Measurements from ENCODE around the gene TCF12. TPM values are rescaled to one million over a fixed set of nuclear protein-coding genes. Genes with fewer than 3 reads are reported as not detected.
"Not testable (repeated sequence)": the region's sequence is repeated elsewhere in the genome, so short reads cannot be mapped to it uniquely, and the experiment has no call there.

Gene TCF12
- polyA plus RNA-seq, 3 donors from 2014 or later: 34.7 to 79.4 (median 57.6) TPM

- Mint-ChIP-seq H3K27ac (no peak overlapping the region), H3K4me1 (peaks cover 50 to 85% of the 10 kb centered on the region in 2 donors), H3K9me3 (no peaks in the 10 kb centered on the region), H3K4me3 (no peak overlapping the region), H3K36me3 (peaks cover 8 to 12% (median 10%) of the 10 kb centered on the region in 3 donors), H3K27me3 (ENCODE audit: low read depth in 3 of 3) (peaks cover 0 to 2% (median 0%) of the 10 kb centered on the region in 3 donors)
- DNase-seq: no peak
Measured at GRCh38 chr15:56940388-56940787, 21.9 kb downstream of the TCF12 start.

- no peak for DNase-seq
- H3K9me3 Mint-ChIP-seq: peaks cover 0 to 8% (median 5%) of the 10 kb centered on the region in 6 donors
- H3K4me1 Mint-ChIP-seq: peaks cover 39 to 70% of the 10 kb centered on the region in 2 donors
- peaks cover 10 to 18% (median 12%) of the 10 kb centered on the region in 3 donors for H3K36me3 Mint-ChIP-seq
- H3K27me3 Mint-ChIP-seq (ENCODE audit: low read depth in 3 of 3): peaks cover 0 to 2% (median 0%) of the 10 kb centered on the region in 3 donors
- H3K4me3 Mint-ChIP-seq: no peak overlapping the region
- H3K27ac Mint-ChIP-seq: peak overlapping the region in 1 of 6 donors; percentile 36
Measured at GRCh38 chr15:56942118-56942517, 23.7 kb downstream of the TCF12 start.

DNA sequence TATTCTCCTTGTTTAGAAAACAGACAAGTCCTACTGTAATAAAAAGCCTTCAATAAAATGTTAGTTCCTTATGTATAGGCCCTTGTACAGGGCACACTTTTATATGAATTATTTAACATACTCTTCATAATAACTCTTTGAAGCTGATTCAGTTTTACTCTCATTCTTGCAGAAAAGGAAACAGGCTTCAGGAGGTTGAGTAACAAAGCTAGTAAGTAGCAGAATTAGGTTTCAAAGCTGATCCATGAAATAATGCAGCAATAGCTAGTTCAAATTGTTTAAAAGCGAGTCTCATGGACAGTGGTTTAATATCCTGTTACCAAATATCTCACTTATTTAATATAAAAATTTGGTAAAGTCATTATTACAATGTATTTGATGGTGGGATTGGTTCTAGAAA, 25.0 kb downstream of the TCF12 start:
- H3K4me3 Mint-ChIP-seq: no peak overlapping the region
- peaks cover 0 to 8% (median 5%) of the 10 kb centered on the region in 6 donors for H3K9me3 Mint-ChIP-seq
- H3K4me1 Mint-ChIP-seq: peaks cover 41 to 70% of the 10 kb centered on the region in 2 donors

DNA sequence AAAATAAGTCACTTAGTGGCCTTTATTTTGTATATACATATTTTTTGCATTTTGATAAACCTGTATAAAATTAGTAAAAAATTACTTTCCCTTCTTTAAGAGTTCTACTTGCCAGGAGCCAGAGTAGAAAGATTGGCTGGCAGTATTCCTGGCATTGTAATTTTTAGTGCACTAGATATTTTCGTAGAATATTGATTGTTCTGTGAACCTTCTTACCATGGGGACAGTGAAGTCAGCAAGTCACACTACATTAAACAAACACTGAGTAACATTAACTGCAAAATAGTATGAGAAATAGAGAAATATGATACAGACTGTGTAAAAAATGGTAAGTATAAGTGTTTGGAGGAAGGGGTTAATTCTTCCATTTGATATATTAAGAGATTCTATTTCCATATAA, 26.0 kb downstream of the TCF12 start:
- H3K4me3 Mint-ChIP-seq: no peak overlapping the region
- H3K9me3 Mint-ChIP-seq: peaks cover 0 to 8% (median 5%) of the 10 kb centered on the region in 6 donors
- H3K36me3 Mint-ChIP-seq: peaks cover 12 to 21% (median 13%) of the 10 kb centered on the region in 3 donors
- no peak overlapping the region for H3K27ac Mint-ChIP-seq
- H3K27me3 Mint-ChIP-seq (ENCODE audit: low read depth in 3 of 3): peaks cover 0 to 2% (median 0%) of the 10 kb centered on the region in 3 donors
- DNase-seq: no peak
- peaks cover 37 to 68% of the 10 kb centered on the region in 2 donors for H3K4me1 Mint-ChIP-seq

More for the DNA sequence above, 25.0 kb downstream of the TCF12 start:
- H3K27ac Mint-ChIP-seq: no peak overlapping the region
- peaks cover 0 to 2% (median 0%) of the 10 kb centered on the region in 3 donors for H3K27me3 Mint-ChIP-seq (ENCODE audit: low read depth in 3 of 3)
- DNase-seq: no peak
- H3K36me3 Mint-ChIP-seq: peaks cover 12 to 21% (median 13%) of the 10 kb centered on the region in 3 donors

GRCh38 chr15:56946150-56946549, 27.7 kb downstream of the TCF12 start:
- no peak for DNase-seq
- H3K9me3 Mint-ChIP-seq: peaks cover 0 to 8% (median 5%) of the 10 kb centered on the region in 6 donors
- H3K36me3 Mint-ChIP-seq: peaks cover 12 to 21% (median 13%) of the 10 kb centered on the region in 3 donors
- no peak overlapping the region for H3K4me3 Mint-ChIP-seq
- peaks cover 0 to 2% (median 2%) of the 10 kb centered on the region in 3 donors for H3K27me3 Mint-ChIP-seq (ENCODE audit: low read depth in 3 of 3)
- H3K4me1 Mint-ChIP-seq: peaks cover 39 to 75% of the 10 kb centered on the region in 2 donors
- peak overlapping the region in 1 of 6 donors; percentile 22 for H3K27ac Mint-ChIP-seq

DNA sequence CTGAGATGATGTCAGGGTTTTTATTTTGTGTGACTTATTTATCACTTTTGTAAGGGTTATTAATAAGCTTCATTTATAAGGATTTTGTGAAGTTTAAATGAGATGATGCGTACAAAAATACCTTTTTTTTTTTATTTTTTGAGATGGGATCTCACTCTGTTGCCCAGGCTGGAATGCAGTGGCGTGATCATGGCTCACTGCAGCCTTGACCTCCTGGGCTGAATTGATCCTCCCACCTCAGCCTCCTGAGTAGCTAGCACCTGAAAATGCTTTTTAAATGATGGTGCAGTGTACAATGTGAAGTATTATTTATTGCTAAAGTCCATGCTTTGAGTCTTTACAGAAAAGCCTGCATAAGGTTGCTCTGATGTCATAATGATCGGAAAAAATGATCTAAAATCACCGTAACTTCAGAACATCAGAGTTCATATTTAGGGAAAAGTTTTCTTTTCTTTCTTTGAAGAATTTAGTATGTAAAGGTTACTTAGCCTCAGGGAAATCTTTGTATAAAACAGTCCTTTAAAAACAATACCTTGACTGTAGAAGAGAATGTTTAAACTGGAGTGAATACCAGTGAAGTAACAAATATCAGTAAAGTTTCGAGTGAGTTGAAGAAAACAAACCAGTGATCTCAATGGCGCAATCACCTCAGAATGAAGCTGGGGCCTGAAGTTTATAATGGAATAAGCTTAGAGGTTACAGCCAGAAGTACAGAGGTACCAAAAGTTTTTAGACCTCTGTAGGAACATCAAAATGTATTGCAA, 29.7 kb downstream of the TCF12 start:
- H3K9me3 Mint-ChIP-seq: peaks cover 0 to 8% (median 5%) of the 10 kb centered on the region in 6 donors
- H3K27me3 Mint-ChIP-seq (ENCODE audit: low read depth in 3 of 3): peaks cover 0 to 2% (median 0%) of the 10 kb centered on the region in 3 donors
- H3K36me3 Mint-ChIP-seq: peaks cover 12 to 21% (median 13%) of the 10 kb centered on the region in 3 donors
- no peak for DNase-seq
- H3K27ac Mint-ChIP-seq: peak overlapping the region in 1 of 6 donors; percentile 17
- H3K4me3 Mint-ChIP-seq: no peak overlapping the region
- peaks cover 33 to 72% of the 10 kb centered on the region in 2 donors for H3K4me1 Mint-ChIP-seq

DNA sequence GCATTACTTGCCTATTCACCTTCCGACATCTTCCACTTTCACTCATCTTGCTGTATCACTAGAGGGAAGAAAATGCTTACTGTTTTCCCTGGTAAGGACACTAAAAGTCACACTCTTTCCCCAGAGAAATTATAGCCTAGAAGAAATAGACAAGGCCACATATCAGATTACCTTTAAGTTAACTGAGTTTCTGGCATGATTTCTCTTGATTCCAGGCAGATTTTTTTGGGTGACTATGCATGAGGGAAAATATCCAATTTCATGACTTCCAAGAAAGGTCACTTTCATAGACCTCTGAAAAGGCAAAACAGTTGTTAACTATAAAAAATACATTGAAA, 30.3 kb downstream of the TCF12 start:
- H3K4me1 Mint-ChIP-seq: peaks cover 34 to 67% of the 10 kb centered on the region in 2 donors
- peak overlapping the region in 1 of 6 donors; percentile 17 for H3K27ac Mint-ChIP-seq

GRCh38 chr15:56950979-56951378, 32.5 kb downstream of the TCF12 start:
- Mint-ChIP-seq H3K4me3 (no peak overlapping the region), H3K36me3 (peaks cover 10 to 20% (median 17%) of the 10 kb centered on the region in 3 donors), H3K4me1 (peaks cover 35 to 54% of the 10 kb centered on the region in 2 donors), H3K9me3 (peaks cover 2 to 14% (median 10%) of the 10 kb centered on the region in 6 donors), H3K27me3 (ENCODE audit: low read depth in 3 of 3) (peaks cover 0 to 2% (median 2%) of the 10 kb centered on the region in 3 donors), H3K27ac (no peak overlapping the region)
- DNase-seq: no peak

More for the DNA sequence above, 30.3 kb downstream of the TCF12 start:
- Mint-ChIP-seq H3K27me3 (ENCODE audit: low read depth in 3 of 3) (peaks cover 0 to 2% (median 0%) of the 10 kb centered on the region in 3 donors), H3K9me3 (peaks cover 0 to 8% (median 5%) of the 10 kb centered on the region in 6 donors), H3K4me3 (no peak overlapping the region), H3K36me3 (peaks cover 12 to 21% (median 13%) of the 10 kb centered on the region in 3 donors)
- no peak for DNase-seq

- Mint-ChIP-seq H3K9me3 (peaks cover 4 to 22% (median 11%) of the 10 kb centered on the region in 6 donors), H3K27ac (no peak overlapping the region), H3K4me3 (no peak overlapping the region)
Measured at GRCh38 chr15:56953790-56954189, 35.3 kb downstream of the TCF12 start.

GRCh38 chr15:56955011-56955410, 36.6 kb downstream of the TCF12 start:
- H3K9me3 Mint-ChIP-seq: peaks cover 4 to 22% (median 11%) of the 10 kb centered on the region in 6 donors
- H3K36me3 Mint-ChIP-seq: peaks cover 4 to 28% (median 13%) of the 10 kb centered on the region in 3 donors
- not testable (repeated sequence) for H3K4me3 Mint-ChIP-seq; H3K27me3 Mint-ChIP-seq (ENCODE audit: low read depth in 3 of 3); H3K27ac Mint-ChIP-seq; DNase-seq
- H3K4me1 Mint-ChIP-seq: peaks cover 35 to 52% of the 10 kb centered on the region in 2 donors

More at GRCh38 chr15:56953790-56954189, 35.3 kb downstream of the TCF12 start:
- Mint-ChIP-seq H3K4me1 (peaks cover 34 to 53% of the 10 kb centered on the region in 2 donors), H3K27me3 (ENCODE audit: low read depth in 3 of 3) (peaks cover 0 to 2% (median 2%) of the 10 kb centered on the region in 3 donors), H3K36me3 (peaks cover 4 to 28% (median 13%) of the 10 kb centered on the region in 3 donors)
- no peak for DNase-seq

DNA sequence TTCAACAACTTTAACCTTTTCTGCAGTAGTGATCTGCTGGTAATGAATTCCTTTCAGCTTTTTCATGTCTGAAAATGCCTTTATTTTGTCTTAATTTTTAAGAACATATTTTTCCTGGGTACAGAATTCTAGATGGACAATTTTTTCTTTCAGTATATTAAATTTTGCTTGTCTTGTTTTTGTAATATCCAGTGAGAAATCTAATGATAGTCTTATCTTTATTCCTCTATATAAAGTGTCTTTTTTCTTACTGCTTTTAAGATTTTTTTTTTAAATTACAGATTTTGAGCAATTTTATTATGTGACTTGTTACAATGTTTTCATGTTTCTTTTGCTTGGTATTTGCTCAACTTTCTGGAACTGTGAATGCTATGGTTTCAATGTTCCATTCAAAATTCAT, 38.1 kb downstream of the TCF12 start:
- Mint-ChIP-seq H3K36me3 (peaks cover 4 to 28% (median 13%) of the 10 kb centered on the region in 3 donors), H3K4me1 (peaks cover 32 to 44% of the 10 kb centered on the region in 2 donors), H3K27ac (no peak overlapping the region), H3K27me3 (ENCODE audit: low read depth in 3 of 3) (peaks cover 0 to 2% (median 0%) of the 10 kb centered on the region in 3 donors), H3K4me3 (no peak overlapping the region), H3K9me3 (peaks cover 4 to 22% (median 11%) of the 10 kb centered on the region in 6 donors)
- DNase-seq: no peak

- no peak for DNase-seq
- Mint-ChIP-seq H3K27ac (peak overlapping the region in 3 of 6 donors; percentile 23 to 60 (median 38)), H3K4me3 (no peak overlapping the region), H3K27me3 (ENCODE audit: low read depth in 3 of 3) (peaks cover 0 to 2% (median 1%) of the 10 kb centered on the region in 3 donors), H3K36me3 (peaks cover 4 to 28% (median 13%) of the 10 kb centered on the region in 3 donors), H3K9me3 (peaks cover 4 to 22% (median 11%) of the 10 kb centered on the region in 6 donors), H3K4me1 (peaks cover 38 to 47% of the 10 kb centered on the region in 2 donors)
Measured at GRCh38 chr15:56957812-56958406, 39.5 kb downstream of the TCF12 start.

- H3K4me1 Mint-ChIP-seq: peaks cover 48 to 59% of the 10 kb centered on the region in 2 donors
- peaks cover 4 to 28% (median 12%) of the 10 kb centered on the region in 3 donors for H3K36me3 Mint-ChIP-seq
- DNase-seq: no peak
- H3K27me3 Mint-ChIP-seq (ENCODE audit: low read depth in 3 of 3): peaks cover 0 to 1% (median 1%) of the 10 kb centered on the region in 3 donors
- no peak overlapping the region for H3K27ac Mint-ChIP-seq
- no peak overlapping the region for H3K4me3 Mint-ChIP-seq
- peaks cover 4 to 22% (median 11%) of the 10 kb centered on the region in 6 donors for H3K9me3 Mint-ChIP-seq
Measured at GRCh38 chr15:56959318-56959648, 40.8 kb downstream of the TCF12 start.
